Loucy (cell line): ENCODE measurements around the gene SDK1.

Experiments
- H2AFZ ChIP-seq: fragments of 200-600 bp; sonication (generic); 2 replicates; pipeline ENCODE4 v1.6.0; 2016; ENCODE audit warnings: antibody characterized with exemption, mild to moderate bottlenecking, low read length, moderate library complexity
- H3F3A ChIP-seq: fragments of 200-600 bp; 2 replicates; pipeline ENCODE4 v1.6.0; 2016; ENCODE audit warnings: antibody characterized with exemption, low read depth, mild to moderate bottlenecking
- H3K27me3 ChIP-seq: fragments of 200-600 bp; sonication (generic); 2 replicates; pipeline ENCODE4 v1.6.1; 2014; ENCODE audit warnings: low read length, mild to moderate bottlenecking; ENCODE audit not compliant: insufficient read depth, poor library complexity, severe bottlenecking
- H3K36me3 ChIP-seq: fragments of 200-600 bp; sonication (generic); 2 replicates; pipeline ENCODE4 v1.6.1; 2016; ENCODE audit warnings: low read length; ENCODE audit not compliant: insufficient read depth
- H3K4me1 ChIP-seq: fragments of 200-600 bp; sonication (generic); 2 replicates; pipeline ENCODE4 v1.5.1; 2014; ENCODE audit warnings: low read length, mild to moderate bottlenecking; ENCODE audit not compliant: insufficient read depth, poor library complexity, severe bottlenecking
- H3K4me2 ChIP-seq: fragments of 200-600 bp; sonication (generic); 2 replicates; pipeline ENCODE4 v1.6.0; 2014; ENCODE audit warnings: antibody characterized with exemption, low read length, low read depth, mild to moderate bottlenecking; ENCODE audit not compliant: poor library complexity, severe bottlenecking
- H3K4me3 ChIP-seq: fragments of 200-600 bp; sonication (generic); 2 replicates; pipeline ENCODE4 v1.5.1; 2014; ENCODE audit warnings: low read length, mild to moderate bottlenecking, mixed read lengths; ENCODE audit not compliant: poor library complexity, severe bottlenecking
- H3K79me2 ChIP-seq: fragments of 200-600 bp; sonication (generic); 2 replicates; pipeline ENCODE4 v1.6.1; 2014; ENCODE audit warnings: low read length; ENCODE audit not compliant: insufficient read depth
- H3K9ac ChIP-seq: fragments of 200-600 bp; sonication (generic); 2 replicates; pipeline ENCODE4 v1.6.0; 2014; ENCODE audit warnings: mild to moderate bottlenecking, low read depth, low read length, moderate library complexity; ENCODE audit not compliant: poor library complexity, severe bottlenecking
- H3K9me2 ChIP-seq: fragments of 200-600 bp; sonication (generic); replicated peaks from 2 replicates; pipeline ENCODE4 v1.6.1; 2016; ENCODE audit warnings: low read depth, low read length, mixed read lengths
- H3K9me3 ChIP-seq: fragments of 200-600 bp; sonication (generic); 2 replicates; pipeline ENCODE4 v1.6.1; 2014; ENCODE audit warnings: mild to moderate bottlenecking, antibody characterized with exemption, low read length, low read depth; ENCODE audit not compliant: insufficient read depth
- H4K20me1 ChIP-seq: fragments of 200-600 bp; sonication (generic); 2 replicates; pipeline ENCODE4 v1.6.0; 2014; ENCODE audit warnings: antibody characterized with exemption, low read length, mild to moderate bottlenecking; ENCODE audit not compliant: insufficient read depth, poor library complexity, severe bottlenecking
- EZH2phosphoT487 ChIP-seq: fragments of 200-600 bp; IDR thresholded peaks from 2 replicates; pipeline ENCODE4 v1.6.1; 2018; ENCODE audit warnings: antibody characterized with exemption, mild to moderate bottlenecking, moderate library complexity, borderline replicate concordance
- TF ChIP-seq, protein P1 (sequence below): fragments of 200-600 bp; sonication (generic); conservative IDR thresholded peaks from 2 replicates; pipeline ENCODE4 v1.5.1; 2014; ENCODE audit warnings: mild to moderate bottlenecking, antibody characterized with exemption, low read length

Gene SDK1

DNA sequence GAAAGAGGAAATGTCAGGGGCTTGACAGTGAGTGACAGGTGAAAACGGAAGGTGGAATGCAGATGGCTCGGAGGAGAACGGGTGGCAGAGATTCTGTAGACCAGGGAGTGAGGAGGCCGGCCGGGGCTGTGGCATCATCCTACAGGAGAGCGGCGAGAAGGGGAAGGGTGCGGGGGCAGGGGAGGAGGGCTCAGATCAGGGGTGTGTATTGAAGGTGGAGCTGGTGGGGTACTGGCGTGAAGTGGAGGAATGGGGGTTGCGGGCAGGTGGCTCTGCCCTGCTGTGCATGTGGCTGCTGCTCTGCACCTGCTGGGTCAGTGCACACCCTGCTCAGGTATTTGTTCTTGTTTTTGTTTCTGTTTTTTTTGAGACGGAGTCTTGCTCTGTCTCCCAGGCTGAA lies 910.2 kb downstream of the SDK1 start:
- Histone ChIP-seq H3F3A (no peaks in the 10 kb centered on the region), H3K4me3 (no peak overlapping the region), H3K79me2 (no peaks in the 10 kb centered on the region), H3K36me3 (no peaks in the 10 kb centered on the region), H3K4me1 (no peaks in the 10 kb centered on the region), H2AFZ (no peak overlapping the region), H3K9me3 (peaks cover 15% of the 10 kb centered on the region), H3K9me2 (no peaks in the 10 kb centered on the region), H3K4me2 (no peak overlapping the region), H3K9ac (no peak overlapping the region), H4K20me1 (no peaks in the 10 kb centered on the region), H3K27me3 (no peaks in the 10 kb centered on the region)
- TF ChIP-seq, protein P1, sequence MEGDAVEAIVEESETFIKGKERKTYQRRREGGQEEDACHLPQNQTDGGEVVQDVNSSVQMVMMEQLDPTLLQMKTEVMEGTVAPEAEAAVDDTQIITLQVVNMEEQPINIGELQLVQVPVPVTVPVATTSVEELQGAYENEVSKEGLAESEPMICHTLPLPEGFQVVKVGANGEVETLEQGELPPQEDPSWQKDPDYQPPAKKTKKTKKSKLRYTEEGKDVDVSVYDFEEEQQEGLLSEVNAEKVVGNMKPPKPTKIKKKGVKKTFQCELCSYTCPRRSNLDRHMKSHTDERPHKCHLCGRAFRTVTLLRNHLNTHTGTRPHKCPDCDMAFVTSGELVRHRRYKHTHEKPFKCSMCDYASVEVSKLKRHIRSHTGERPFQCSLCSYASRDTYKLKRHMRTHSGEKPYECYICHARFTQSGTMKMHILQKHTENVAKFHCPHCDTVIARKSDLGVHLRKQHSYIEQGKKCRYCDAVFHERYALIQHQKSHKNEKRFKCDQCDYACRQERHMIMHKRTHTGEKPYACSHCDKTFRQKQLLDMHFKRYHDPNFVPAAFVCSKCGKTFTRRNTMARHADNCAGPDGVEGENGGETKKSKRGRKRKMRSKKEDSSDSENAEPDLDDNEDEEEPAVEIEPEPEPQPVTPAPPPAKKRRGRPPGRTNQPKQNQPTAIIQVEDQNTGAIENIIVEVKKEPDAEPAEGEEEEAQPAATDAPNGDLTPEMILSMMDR = no peak
- TF ChIP-seq EZH2phosphoT487 = no peak

DNA sequence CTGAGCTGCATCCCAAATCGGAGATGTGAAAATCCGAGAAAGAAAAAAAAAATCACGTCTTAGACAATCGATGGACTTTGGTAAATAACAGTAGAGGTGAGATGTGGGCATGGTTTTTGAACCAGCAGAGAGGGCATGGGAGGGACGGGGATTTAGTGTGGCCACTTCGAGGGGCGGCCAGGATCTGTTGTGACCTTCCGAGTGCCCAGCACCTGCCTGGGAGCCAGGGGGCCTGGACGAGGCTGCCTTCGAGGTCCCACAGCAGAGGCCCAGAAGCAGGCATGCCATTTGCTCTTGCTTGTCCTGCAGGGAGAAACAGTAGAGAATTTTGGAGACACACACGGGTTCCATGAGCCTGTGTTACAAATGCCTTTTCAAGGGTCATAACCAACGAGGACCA lies 911.3 kb downstream of the SDK1 start:
- H3K27me3 ChIP-seq = no peaks in the 10 kb centered on the region
- peaks cover 15% of the 10 kb centered on the region; the same call in 1 of the 2 replicates for H3K9me3 ChIP-seq

DNA sequence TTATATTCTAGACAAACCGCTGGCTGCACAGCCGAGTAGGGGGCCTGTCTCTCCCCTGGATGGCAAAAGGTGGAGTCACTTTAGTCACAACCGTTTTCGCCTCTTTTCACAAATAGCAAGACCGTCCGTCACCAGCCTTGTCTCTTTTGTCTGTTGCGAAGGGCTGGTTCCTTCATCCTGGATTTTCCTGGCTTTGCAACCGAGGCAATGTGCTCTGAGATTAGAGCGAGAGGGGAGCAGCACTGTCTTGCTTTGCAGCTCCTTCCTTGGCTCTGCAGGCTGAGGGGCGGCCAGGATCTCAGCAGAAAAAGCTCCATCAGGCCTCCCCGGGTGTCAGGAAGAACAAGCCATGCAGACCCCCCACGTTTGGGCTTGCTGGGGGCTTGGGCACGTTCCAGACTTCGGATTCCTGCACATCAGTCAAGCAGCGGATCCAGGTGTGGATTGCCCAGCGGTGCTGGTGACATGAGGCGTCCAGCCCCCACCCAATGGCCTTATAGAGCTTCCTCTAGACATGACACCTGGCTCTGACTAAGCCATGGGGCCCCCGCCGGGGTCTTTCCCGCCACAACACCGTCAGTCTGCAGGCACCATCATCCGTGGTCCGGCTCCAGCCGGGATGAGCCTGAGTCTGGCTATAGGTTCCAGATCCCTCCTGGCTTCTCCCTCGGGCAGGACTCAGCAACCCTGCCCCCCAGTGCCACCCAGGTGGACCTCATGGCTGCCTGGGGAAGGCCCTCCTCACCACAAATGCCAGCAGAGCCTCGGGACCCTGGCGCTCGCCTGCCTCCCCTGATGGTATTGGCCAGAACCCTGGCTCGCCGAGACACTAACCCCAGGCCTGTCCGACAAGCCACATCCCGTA lies 913.5 kb downstream of the SDK1 start:
- Histone ChIP-seq H3K4me3 (no peak overlapping the region), H3K9me3 (peaks cover 15% of the 10 kb centered on the region; the same call in 1 of the 2 replicates), H3K9me2 (no peaks in the 10 kb centered on the region), H3F3A (no peaks in the 10 kb centered on the region), H3K36me3 (no peaks in the 10 kb centered on the region), H3K9ac (no peak overlapping the region), H4K20me1 (no peaks in the 10 kb centered on the region), H3K4me2 (no peak overlapping the region), H3K27me3 (no peaks in the 10 kb centered on the region), H2AFZ (no peak overlapping the region), H3K79me2 (no peaks in the 10 kb centered on the region), H3K4me1 (no peaks in the 10 kb centered on the region)
- TF ChIP-seq, protein P1 = no peak
- TF ChIP-seq EZH2phosphoT487 = no peak

More for the DNA sequence above, 911.3 kb downstream of the SDK1 start:
- no peaks in the 10 kb centered on the region for H3K79me2 ChIP-seq
- no peak overlapping the region for H3K9ac ChIP-seq
- no peaks in the 10 kb centered on the region for H3F3A ChIP-seq
- no peaks in the 10 kb centered on the region for H3K36me3 ChIP-seq
- H3K4me2 ChIP-seq = no peak overlapping the region
- H3K4me1 ChIP-seq = no peaks in the 10 kb centered on the region
- H2AFZ ChIP-seq = no peak overlapping the region
- no peaks in the 10 kb centered on the region for H3K9me2 ChIP-seq
- TF ChIP-seq EZH2phosphoT487 = no peak
- TF ChIP-seq, protein P1 = no peak
- no peaks in the 10 kb centered on the region for H4K20me1 ChIP-seq
- no peak overlapping the region for H3K4me3 ChIP-seq
